WERI-Rb-1 (cell line): Measurements from ENCODE around the gene ARHGAP26.

Source experiments
- DNase-seq: peaks from one replicate; pipeline ENCODE4 v3.0.0-alpha.2; 2020
- H3K27ac ChIP-seq: fragments of 250-450 bp; sonication (Bioruptor Pico); 2 replicates; pipeline ENCODE4 v1.5.1; 2020; ENCODE audit warnings: mild to moderate bottlenecking, moderate library complexity
- H3K27me3 ChIP-seq: fragments of 250-450 bp; sonication (Bioruptor Pico); 2 replicates; pipeline ENCODE4 v1.5.1; 2021; ENCODE audit warnings: mild to moderate bottlenecking, low read depth, moderate library complexity; ENCODE audit not compliant: insufficient read depth, severe bottlenecking
- H3K36me3 ChIP-seq: fragments of 250-450 bp; sonication (Bioruptor Pico); 2 replicates; pipeline ENCODE4 v1.5.1; 2020; ENCODE audit warnings: mild to moderate bottlenecking, moderate library complexity
- H3K4me3 ChIP-seq: 2 replicates; pipeline ENCODE4 v1.5.1; 2011; ENCODE audit warnings: low read depth, mild to moderate bottlenecking, control low read depth, low read length
- H3K9me3 ChIP-seq: fragments of 250-450 bp; sonication (Bioruptor Pico); 2 replicates; pipeline ENCODE4 v1.5.1; 2021; ENCODE audit warnings: mild to moderate bottlenecking, moderate library complexity; ENCODE audit not compliant: severe bottlenecking
- TF ChIP-seq, protein P1 (sequence below): IDR thresholded peaks from 2 replicates; pipeline ENCODE4 v1.5.1; 2011; ENCODE audit warnings: low read depth, mild to moderate bottlenecking, control low read depth, inconsistent platforms, low read length

Gene ARHGAP26

DNA sequence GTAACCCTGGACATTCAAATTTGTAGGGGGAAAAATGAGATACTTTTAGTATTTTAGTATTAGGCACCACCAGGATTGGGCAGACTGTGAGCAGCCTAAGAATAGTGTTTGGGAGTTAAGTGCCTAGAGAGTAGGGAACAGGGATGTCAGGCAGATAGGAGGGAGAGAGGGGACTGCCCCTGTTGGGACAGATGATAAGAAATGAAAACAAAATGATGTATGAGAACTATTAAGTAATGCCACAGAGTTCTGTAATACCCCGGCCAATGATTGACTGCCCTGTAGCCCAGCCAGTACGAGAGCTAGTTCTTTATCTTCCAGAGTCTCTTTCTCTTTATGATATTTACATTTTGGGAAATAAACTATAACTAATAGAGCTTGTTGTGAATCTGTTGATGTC is 24.4 kb downstream of the ARHGAP26 start:
- H3K27ac ChIP-seq = no peak overlapping the region
- H3K36me3 ChIP-seq = no peaks in the 10 kb centered on the region
- H3K9me3 ChIP-seq = no peaks in the 10 kb centered on the region
- TF ChIP-seq, protein P1, sequence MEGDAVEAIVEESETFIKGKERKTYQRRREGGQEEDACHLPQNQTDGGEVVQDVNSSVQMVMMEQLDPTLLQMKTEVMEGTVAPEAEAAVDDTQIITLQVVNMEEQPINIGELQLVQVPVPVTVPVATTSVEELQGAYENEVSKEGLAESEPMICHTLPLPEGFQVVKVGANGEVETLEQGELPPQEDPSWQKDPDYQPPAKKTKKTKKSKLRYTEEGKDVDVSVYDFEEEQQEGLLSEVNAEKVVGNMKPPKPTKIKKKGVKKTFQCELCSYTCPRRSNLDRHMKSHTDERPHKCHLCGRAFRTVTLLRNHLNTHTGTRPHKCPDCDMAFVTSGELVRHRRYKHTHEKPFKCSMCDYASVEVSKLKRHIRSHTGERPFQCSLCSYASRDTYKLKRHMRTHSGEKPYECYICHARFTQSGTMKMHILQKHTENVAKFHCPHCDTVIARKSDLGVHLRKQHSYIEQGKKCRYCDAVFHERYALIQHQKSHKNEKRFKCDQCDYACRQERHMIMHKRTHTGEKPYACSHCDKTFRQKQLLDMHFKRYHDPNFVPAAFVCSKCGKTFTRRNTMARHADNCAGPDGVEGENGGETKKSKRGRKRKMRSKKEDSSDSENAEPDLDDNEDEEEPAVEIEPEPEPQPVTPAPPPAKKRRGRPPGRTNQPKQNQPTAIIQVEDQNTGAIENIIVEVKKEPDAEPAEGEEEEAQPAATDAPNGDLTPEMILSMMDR = no peak
- H3K4me3 ChIP-seq = no peak overlapping the region
- no peaks in the 10 kb centered on the region for H3K27me3 ChIP-seq
- no peak for DNase-seq

DNA sequence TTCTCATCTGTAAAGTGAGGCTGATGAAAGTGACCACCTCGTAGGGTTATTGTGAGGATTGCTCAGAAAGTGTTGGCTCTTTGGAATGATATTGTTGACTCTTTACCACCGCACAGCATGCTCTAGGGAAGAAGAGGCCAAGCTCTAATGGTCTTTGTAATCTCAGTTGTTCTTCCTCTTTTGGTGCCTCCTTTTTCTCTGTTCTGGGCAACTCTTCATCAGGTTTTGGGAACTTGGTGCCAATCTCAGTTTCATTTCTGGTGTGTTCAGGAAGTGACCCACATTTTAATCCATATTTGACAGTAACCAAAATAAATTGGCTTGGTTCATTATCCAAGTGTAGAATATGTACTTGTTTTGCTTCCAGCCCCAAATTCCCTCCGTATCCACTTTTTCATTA is 25.1 kb downstream of the ARHGAP26 start:
- no peaks in the 10 kb centered on the region for H3K27me3 ChIP-seq
- H3K36me3 ChIP-seq = no peaks in the 10 kb centered on the region
- H3K4me3 ChIP-seq = no peak overlapping the region
- no peak overlapping the region for H3K27ac ChIP-seq
- TF ChIP-seq, protein P1 = no peak
- DNase-seq = no peak
- no peaks in the 10 kb centered on the region for H3K9me3 ChIP-seq

DNA sequence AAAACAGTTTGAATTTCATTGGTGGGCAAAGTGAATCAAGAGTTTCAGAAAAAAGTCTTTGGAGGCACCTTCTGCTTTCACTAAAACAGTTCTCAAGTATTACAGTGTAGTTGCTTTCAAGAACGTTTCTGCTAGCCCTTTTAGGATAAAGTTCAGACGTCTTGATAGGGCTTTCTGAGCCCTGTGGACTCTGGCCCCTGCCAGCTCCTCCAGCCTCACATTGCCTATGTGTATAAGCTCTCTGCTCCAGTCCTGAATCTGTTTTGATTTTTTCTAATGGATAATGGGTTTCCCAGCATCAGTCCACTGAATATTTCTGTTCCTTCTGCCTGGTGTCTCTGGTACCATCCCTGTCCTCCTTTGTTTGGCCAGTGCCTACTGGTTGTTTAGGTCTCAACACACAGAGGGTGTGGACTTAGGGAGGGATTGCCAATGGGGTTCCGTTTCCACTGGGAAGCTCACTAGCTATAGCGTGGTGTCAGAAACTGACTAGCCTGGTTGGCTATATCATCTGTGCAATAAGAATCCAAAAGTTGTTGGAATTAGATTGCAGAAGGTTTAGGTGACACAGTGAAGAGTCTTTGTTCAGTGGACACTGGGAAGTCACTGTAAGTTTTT is 26.4 kb downstream of the ARHGAP26 start:
- H3K36me3 ChIP-seq = no peaks in the 10 kb centered on the region
- no peak for DNase-seq
- H3K27me3 ChIP-seq = no peaks in the 10 kb centered on the region
- H3K4me3 ChIP-seq = no peak overlapping the region
- H3K9me3 ChIP-seq = no peaks in the 10 kb centered on the region
- TF ChIP-seq, protein P1 = no peak
- no peak overlapping the region for H3K27ac ChIP-seq

DNA sequence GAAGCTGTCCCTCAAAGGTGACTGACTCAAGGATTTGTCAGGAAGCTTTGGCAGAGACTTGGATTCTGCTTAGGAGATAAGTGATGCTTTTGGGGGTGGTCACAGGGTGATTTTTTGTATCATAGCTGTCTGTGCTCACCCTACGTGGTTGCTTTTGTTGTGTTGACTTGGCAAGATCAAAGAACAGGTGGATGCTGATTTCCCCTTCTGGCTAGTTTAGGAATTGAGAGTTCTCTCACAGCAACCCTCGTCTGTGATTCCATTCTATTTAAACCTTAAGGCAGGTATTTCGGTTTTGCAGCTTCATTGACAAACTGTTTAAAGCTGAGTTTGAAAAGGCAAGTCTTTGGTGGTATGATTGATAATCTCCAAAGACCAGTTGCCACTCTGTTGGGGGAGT is 27.2 kb downstream of the ARHGAP26 start:
- H3K36me3 ChIP-seq = no peaks in the 10 kb centered on the region
- H3K27ac ChIP-seq = no peak overlapping the region
- H3K9me3 ChIP-seq = no peaks in the 10 kb centered on the region
- H3K4me3 ChIP-seq = no peak overlapping the region
- TF ChIP-seq, protein P1 = no peak
- DNase-seq = no peak
- H3K27me3 ChIP-seq = no peaks in the 10 kb centered on the region

DNA sequence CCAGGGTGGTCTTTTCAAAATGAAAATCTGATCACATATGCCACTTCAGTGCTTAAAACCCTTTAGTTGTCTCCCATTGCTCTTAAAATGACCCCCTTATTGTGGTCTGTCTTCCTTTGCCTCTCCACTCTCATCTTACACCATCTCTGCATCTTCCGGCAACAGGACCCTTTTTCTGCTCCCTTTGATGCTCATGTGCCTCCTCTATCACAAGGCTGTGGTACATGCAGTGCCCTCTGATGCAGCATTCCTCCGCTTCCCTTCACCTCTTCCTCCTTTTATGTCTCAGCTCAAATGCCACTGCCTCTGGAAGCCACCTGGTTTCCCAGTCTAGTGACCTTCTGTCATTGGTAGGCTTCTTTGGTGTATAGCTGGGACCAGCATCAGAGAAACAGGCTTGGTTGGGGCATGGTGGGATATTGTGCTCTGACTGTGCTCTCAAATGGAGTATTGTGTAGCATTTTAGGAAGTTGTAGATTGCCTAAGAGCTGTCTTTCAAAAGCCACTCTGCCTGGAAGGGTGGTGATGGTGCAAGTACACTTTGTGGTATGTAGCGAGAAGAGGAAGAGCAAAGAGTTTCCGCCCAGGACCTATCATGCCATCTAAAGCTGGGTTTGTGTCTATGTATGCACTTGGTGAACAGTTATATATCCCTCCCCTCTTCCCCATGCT is 28.1 kb downstream of the ARHGAP26 start:
- TF ChIP-seq, protein P1 = no peak
- no peaks in the 10 kb centered on the region for H3K9me3 ChIP-seq
- no peaks in the 10 kb centered on the region for H3K27me3 ChIP-seq
- H3K27ac ChIP-seq = no peak overlapping the region
- H3K4me3 ChIP-seq = no peak overlapping the region
- no peaks in the 10 kb centered on the region for H3K36me3 ChIP-seq
- no peak for DNase-seq
